Lung microvascular endothelial cell (primary cell): ENCODE results near the gene C3orf85. TPM values are rescaled to one million over a fixed set of nuclear protein-coding genes. Genes with fewer than 3 reads are reported as not detected.

ENCODE experiments used
- DNase-seq, 2 donors: peaks; one replicate each; pipeline versions ENCODE4 v3.0.0 to v3.0.0-alpha.2; 2010; ENCODE audit warnings: low read depth in 2 of 2
- total RNA-seq: library from RNA; depleted of rRNA; stranded (reverse); fragments of >200 nt; gene quantifications from 2 replicates; pipeline ENCODE4 v1.2.1, GENCODE V29; 2014

Gene C3orf85
- total RNA-seq, 1 donor from 2014 or later: not detected

GRCh38 chr3:109152320-109152719, 15.8 kb downstream of the C3orf85 start:
- DNase-seq: no peak

- no peak for DNase-seq
These were observed 18.5 kb downstream of the C3orf85 start for GRCh38 chr3:109154979-109155378.

- no peak for DNase-seq
These were observed 19.3 kb downstream of the C3orf85 start for GRCh38 chr3:109155828-109156227.

- DNase-seq: no peak
These were observed 25.1 kb downstream of the C3orf85 start for GRCh38 chr3:109161487-109162123.

- DNase-seq: no peak
These were observed 29.4 kb downstream of the C3orf85 start for GRCh38 chr3:109165905-109166304.

GRCh38 chr3:109171479-109171878, 35.0 kb downstream of the C3orf85 start:
- no peak for DNase-seq

- no peak for DNase-seq
These were observed 38.9 kb downstream of the C3orf85 start for GRCh38 chr3:109175411-109175810.

- DNase-seq: no peak
These were observed 40.2 kb downstream of the C3orf85 start for GRCh38 chr3:109176726-109177125.

GRCh38 chr3:109177908-109178307, 41.4 kb downstream of the C3orf85 start:
- DNase-seq: no peak

- DNase-seq: no peak
These were observed 42.2 kb downstream of the C3orf85 start for GRCh38 chr3:109178708-109179107.

GRCh38 chr3:109184726-109185125, 48.2 kb downstream of the C3orf85 start:
- no peak for DNase-seq

GRCh38 chr3:109187390-109187789, 50.9 kb downstream of the C3orf85 start:
- DNase-seq: no peak

GRCh38 chr3:109188741-109189140, 52.2 kb downstream of the C3orf85 start:
- DNase-seq: peak; percentile 12 to 45

GRCh38 chr3:109191421-109191820, 54.9 kb downstream of the C3orf85 start:
- no peak for DNase-seq

- peak; percentile 57 to 77 for DNase-seq
These were observed 59.3 kb downstream of the C3orf85 start for GRCh38 chr3:109195815-109196214.

Other genes starting within 250 kb of the C3orf85 start
- not detected in 2 replicates for gene GUCA1C, start 182.8 kb upstream of the C3orf85 start, total RNA-seq
- gene MORC1, start 18.6 kb upstream of the C3orf85 start, total RNA-seq: not detected in 2 replicates
- gene DPPA2, start 179.8 kb downstream of the C3orf85 start, total RNA-seq: not detected in 2 replicates
- gene DPPA4, start 200.8 kb downstream of the C3orf85 start, total RNA-seq: not detected in 2 replicates